Measurements from ENCODE around the gene KLF15.

DNA sequence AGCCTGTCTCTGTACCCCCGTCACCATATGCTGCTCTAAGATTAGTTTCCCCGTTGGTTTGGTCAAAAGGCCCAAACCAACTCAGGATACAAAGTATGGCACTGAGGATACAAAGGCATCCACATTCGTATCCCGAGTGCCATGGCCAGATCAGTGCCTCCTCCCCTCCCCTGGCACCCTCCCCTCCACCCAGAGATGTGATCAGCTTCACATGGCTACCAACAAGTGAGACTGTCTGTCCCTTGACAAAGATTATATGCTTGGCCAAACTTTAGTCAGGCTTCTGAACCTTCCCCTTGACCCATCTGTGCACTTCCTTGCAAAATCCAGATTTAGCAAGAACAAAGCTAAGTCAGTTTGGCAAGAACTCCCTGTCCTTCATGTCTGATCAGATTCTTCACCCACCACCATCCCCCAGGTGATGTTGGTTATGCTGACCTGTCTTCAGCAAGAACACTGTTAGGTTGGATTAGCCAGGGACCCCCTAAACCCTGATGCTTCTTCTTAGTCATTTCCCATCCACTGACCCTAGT lies 61.7 kb downstream of the KLF15 start:
- TF ChIP-seq, protein P1, sequence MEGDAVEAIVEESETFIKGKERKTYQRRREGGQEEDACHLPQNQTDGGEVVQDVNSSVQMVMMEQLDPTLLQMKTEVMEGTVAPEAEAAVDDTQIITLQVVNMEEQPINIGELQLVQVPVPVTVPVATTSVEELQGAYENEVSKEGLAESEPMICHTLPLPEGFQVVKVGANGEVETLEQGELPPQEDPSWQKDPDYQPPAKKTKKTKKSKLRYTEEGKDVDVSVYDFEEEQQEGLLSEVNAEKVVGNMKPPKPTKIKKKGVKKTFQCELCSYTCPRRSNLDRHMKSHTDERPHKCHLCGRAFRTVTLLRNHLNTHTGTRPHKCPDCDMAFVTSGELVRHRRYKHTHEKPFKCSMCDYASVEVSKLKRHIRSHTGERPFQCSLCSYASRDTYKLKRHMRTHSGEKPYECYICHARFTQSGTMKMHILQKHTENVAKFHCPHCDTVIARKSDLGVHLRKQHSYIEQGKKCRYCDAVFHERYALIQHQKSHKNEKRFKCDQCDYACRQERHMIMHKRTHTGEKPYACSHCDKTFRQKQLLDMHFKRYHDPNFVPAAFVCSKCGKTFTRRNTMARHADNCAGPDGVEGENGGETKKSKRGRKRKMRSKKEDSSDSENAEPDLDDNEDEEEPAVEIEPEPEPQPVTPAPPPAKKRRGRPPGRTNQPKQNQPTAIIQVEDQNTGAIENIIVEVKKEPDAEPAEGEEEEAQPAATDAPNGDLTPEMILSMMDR (IDR thresholded peaks at IDR 0.05 in 2 of 3, conservative IDR thresholded peaks at IDR 0.05 in 1 of 3; ENCODE audit: borderline replicate concordance in 1 of 3, insufficient read depth in 1 of 3, low read depth in 2 of 3, low read length in 2 of 3): no peak
- TF ChIP-seq EZH2 (IDR thresholded peaks at IDR 0.05) (no peak), TCF7L2 (IDR thresholded peaks at IDR 0.05; ENCODE audit: borderline replicate concordance, extremely low read depth, insufficient read depth, insufficient read length) (no peak), SP1 (IDR thresholded peaks at IDR 0.05; ENCODE audit: low read depth) (no peak), ZNF274 (IDR thresholded peaks at IDR 0.05; ENCODE audit: low read depth, low read length) (no peak)

All from HCT116 (cell line).